HepG2 (cell line): Measurements from ENCODE around the gene CXXC5. TPM values are rescaled to one million over a fixed set of nuclear protein-coding genes. Genes with fewer than 3 reads are reported as not detected.
A peak's percentile ranks its signal among the peaks of the same experiment; 100 is the strongest.

Experiments
- ATAC-seq: fragments of 200-7000 bp; cut with Tn5 transposase; 3 replicates; pipeline ENCODE4 v1.9.1; 2020; ENCODE audit warnings: mild to moderate bottlenecking, moderate library complexity
- BruUV-seq: library from RNA; stranded (reverse); fragments of 400-500 nt; replicated peaks from 2 replicates; lab custom pipeline; 2021; lab: Mats Ljungman, UMichigan
- CTCF ChIA-PET: fragments of 300-600 bp; formaldehyde crosslinking; extraction: SDS; loops from one replicate; lab custom pipeline; 2021; ENCODE audit warnings: low total read pairs, inconsistent platforms, low intra/inter-chr PET ratio; lab: Yijun Ruan, JAX
- POLR2A ChIA-PET: fragments of 350-600 bp; sonication (Branson Sonifier 250); formaldehyde crosslinking; loops from one replicate; lab custom pipeline; 2020; ENCODE audit warnings: antibody characterized with exemption, inconsistent platforms; lab: Yijun Ruan, JAX
- DNase-seq: peaks from one replicate; pipeline ENCODE4 v3.0.0-alpha.2; 2015; ENCODE audit warnings: low spot score
- FAIRE-seq: peaks from 3 replicates; lab custom pipeline; 2011; peaks lifted over from hg19 to GRCh38; lab: Jason Lieb, UNC
- H2AFZ ChIP-seq: one replicate; pipeline ENCODE4 v1.6.1; 2011; ENCODE audit warnings: low read length, inconsistent platforms
- H3K27ac ChIP-seq: fragments of 300-600 bp; 3 replicates; pipeline ENCODE4 v1.8.0; 2011; ENCODE audit warnings: mixed run types, mild to moderate bottlenecking, mixed read lengths, low read length, inconsistent platforms; ENCODE audit not compliant: insufficient read depth; ENCODE audit errors: extremely low read length
- H3K27me3 ChIP-seq, 2 experiments: fragments of 200-600 bp in 1 of 2; 2 replicates in 1 of 2; 3 replicates in 1 of 2; pipeline versions ENCODE4 v1.6.0 to v1.8.0; 2011; ENCODE audit warnings: low read length in 2 of 2, mild to moderate bottlenecking in 2 of 2, moderate library complexity in 2 of 2, inconsistent platforms in 1 of 2; ENCODE audit not compliant: insufficient read depth in 2 of 2, control insufficient read depth in 1 of 2
- H3K36me3 ChIP-seq, 2 experiments: fragments of 200-600 bp in 1 of 2; replicated peaks in 1 of 2; 2 replicates in 1 of 2; 3 replicates in 1 of 2; pipeline versions ENCODE4 v1.5.1 to v1.8.0; 2011; ENCODE audit warnings: low read length in 2 of 2, inconsistent platforms in 1 of 2; ENCODE audit not compliant: insufficient read depth in 2 of 2, control insufficient read depth in 1 of 2
- H3K4me1 ChIP-seq: 2 replicates; pipeline ENCODE4 v1.5.1; 2012; ENCODE audit warnings: low read length, inconsistent platforms; ENCODE audit not compliant: insufficient read depth
- H3K4me2 ChIP-seq: 2 replicates; pipeline ENCODE4 v1.6.0; 2011; ENCODE audit warnings: low read depth, low read length, inconsistent platforms
- H3K4me3 ChIP-seq, 3 experiments: fragments of 200-600 bp in 1 of 3; sonication (generic), shearing (Covaris generic) in 1 of 3; replicated peaks in 1 of 3; 2 replicates each; pipeline ENCODE4 v1.5.1; 2011 to 2016; ENCODE audit warnings: low read length in 3 of 3, inconsistent platforms in 2 of 3, low read depth in 2 of 3, mild to moderate bottlenecking in 2 of 3, control low read depth in 1 of 3, mixed read lengths in 1 of 3; ENCODE audit not compliant: insufficient read depth in 1 of 3
- H3K79me2 ChIP-seq: one replicate; pipeline ENCODE4 v1.6.1; 2011; ENCODE audit warnings: low read length, inconsistent platforms; ENCODE audit not compliant: insufficient read depth
- H3K9ac ChIP-seq: 2 replicates; pipeline ENCODE4 v1.6.0; 2011; ENCODE audit warnings: mild to moderate bottlenecking, low read depth, low read length, inconsistent platforms; ENCODE audit not compliant: insufficient read depth
- H3K9me3 ChIP-seq: 2 replicates; pipeline ENCODE4 v1.5.1; 2012; ENCODE audit warnings: mild to moderate bottlenecking, low read length
- H4K20me1 ChIP-seq: 2 replicates; pipeline ENCODE4 v1.6.0; 2011; ENCODE audit warnings: inconsistent platforms, mild to moderate bottlenecking, low read length, moderate library complexity; ENCODE audit not compliant: insufficient read depth
- AGO2 ChIP-seq: fragments of 200-400 bp; formaldehyde crosslinking; optimal IDR thresholded peaks from 2 replicates; pipeline ENCODE3; 2017; ENCODE audit warnings: mild to moderate bottlenecking, low read depth, low read length, moderate library complexity
- NCOA5 ChIP-seq: sonication (generic); formaldehyde crosslinking; IDR thresholded peaks from 2 replicates; pipeline ENCODE4 v1.4.0; 2020; ENCODE audit warnings: missing genetic modification reagents
- TCF12 ChIP-seq, 2 experiments: fragments of 450-650 bp in 1 of 2; sonication (generic) in 1 of 2; formaldehyde crosslinking in 1 of 2; IDR thresholded peaks; 2 replicates each; pipeline versions ENCODE4 v1.6.1 to v1.8.0; 2017 to 2022; ENCODE audit warnings: antibody characterized with exemption in 1 of 2, mild to moderate bottlenecking in 1 of 2, missing genetic modification reagents in 1 of 2, moderate library complexity in 1 of 2
- ZNF83 ChIP-seq: sonication (generic); formaldehyde crosslinking; IDR thresholded peaks from 2 replicates; pipeline ENCODE4 v1.4.0; 2020; ENCODE audit warnings: missing genetic modification reagents, mild to moderate bottlenecking, borderline replicate concordance
- WGBS: methylation state at CpG from one replicate; pipeline ENCODE4 v1.1.6; 2017; ENCODE audit warnings: low lambda C conversion rate; 5-methylcytosine and 5-hydroxymethylcytosine counted together
- in situ Hi-C: cut with HindIII; loops from 2 replicates; pipeline ENCODE4 v1.10.0; 2017; ENCODE audit warnings: low pct_unique_long_range_greater_than_20kb; ENCODE audit not compliant: extremely low pct_ligation_motif_present
- intact Hi-C: fragments of 100-400 bp; cut with micrococcal nuclease; formaldehyde crosslinking; loops from one replicate; pipeline ENCODE4 v1.10.0; 2022; ENCODE audit not compliant: unreplicated experiment
- polyA plus RNA-seq, 8 experiments: library from polyadenylated mRNA; depleted of rRNA in 3 of 8; stranded (reverse) in 7 of 8; unstranded in 1 of 8; fragments of >200 nt; fragmentation: Illumina TruSeq in 4 of 8; extraction: Trizol in 4 of 8; gene quantifications; 2 replicates each; pipeline versions ENCODE4 v1.2.1 to v1.2.3, GENCODE V29; 2011 to 2016; ENCODE audit warnings: low read depth in 4 of 8, missing spikeins in 1 of 8, mixed read lengths in 1 of 8; ENCODE audit not compliant: insufficient read depth in 1 of 8
- total RNA-seq, 5 experiments: library from RNA; depleted of rRNA; stranded (reverse); fragments of >200 nt; fragmentation: Illumina TruSeq; extraction: Trizol; gene quantifications; 2 replicates each; pipeline ENCODE4 v1.2.3, GENCODE V29; 2016; ENCODE audit warnings: low read depth in 1 of 5
- TF ChIP-seq, protein P1 (sequence below): sonication (generic); formaldehyde crosslinking; IDR thresholded peaks from 2 replicates; pipeline ENCODE4 v1.5.0; 2020; ENCODE audit warnings: mild to moderate bottlenecking, missing genetic modification reagents, borderline replicate concordance

CXXC5 gene
- total and polyA plus RNA-seq, 2 of the 13 experiments (the other 11 are each of a cell fraction or from before 2014, with no cell fraction given) = 32.3 to 33.0 TPM

DNA sequence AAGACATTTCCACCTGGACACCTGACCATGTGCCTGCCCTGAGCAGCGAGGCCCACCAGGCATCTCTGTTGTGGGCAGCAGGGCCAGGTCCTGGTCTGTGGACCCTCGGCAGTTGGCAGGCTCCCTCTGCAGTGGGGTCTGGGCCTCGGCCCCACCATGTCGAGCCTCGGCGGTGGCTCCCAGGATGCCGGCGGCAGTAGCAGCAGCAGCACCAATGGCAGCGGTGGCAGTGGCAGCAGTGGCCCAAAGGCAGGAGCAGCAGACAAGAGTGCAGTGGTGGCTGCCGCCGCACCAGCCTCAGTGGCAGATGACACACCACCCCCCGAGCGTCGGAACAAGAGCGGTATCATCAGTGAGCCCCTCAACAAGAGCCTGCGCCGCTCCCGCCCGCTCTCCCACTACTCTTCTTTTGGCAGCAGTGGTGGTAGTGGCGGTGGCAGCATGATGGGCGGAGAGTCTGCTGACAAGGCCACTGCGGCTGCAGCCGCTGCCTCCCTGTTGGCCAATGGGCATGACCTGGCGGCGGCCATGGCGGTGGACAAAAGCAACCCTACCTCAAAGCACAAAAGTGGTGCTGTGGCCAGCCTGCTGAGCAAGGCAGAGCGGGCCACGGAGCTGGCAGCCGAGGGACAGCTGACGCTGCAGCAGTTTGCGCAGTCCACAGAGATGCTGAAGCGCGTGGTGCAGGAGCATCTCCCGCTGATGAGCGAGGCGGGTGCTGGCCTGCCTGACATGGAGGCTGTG is 32.4 kb downstream of the CXXC5 start:
- Histone ChIP-seq H3K79me2 (peaks cover 14% of the 10 kb centered on the region), H3K4me2 (no peak overlapping the region), H3K4me3 (no peak overlapping the region), H3K27me3 (no peaks in the 10 kb centered on the region), H2AFZ (no peak overlapping the region), H3K27ac (no peak overlapping the region)
- BruUV-seq = no TSS peak
- ChIA-PET POLR2A (no interaction called here), CTCF (no interaction called here)
- no peak for ATAC-seq
- in situ Hi-C loops (no loop called here), intact Hi-C loops (no loop called here)
- TF ChIP-seq ZNF83 (CRISPR knock-in tag) (no peak), NCOA5 (CRISPR knock-in tag) (no peak), TCF12 (IDR thresholded peaks at IDR 0.05) (no peak), TCF12 (CRISPR knock-in tag; IDR thresholded peaks at IDR 0.05) (no peak), AGO2 (peak; percentile 45)
- TF ChIP-seq, protein P1, sequence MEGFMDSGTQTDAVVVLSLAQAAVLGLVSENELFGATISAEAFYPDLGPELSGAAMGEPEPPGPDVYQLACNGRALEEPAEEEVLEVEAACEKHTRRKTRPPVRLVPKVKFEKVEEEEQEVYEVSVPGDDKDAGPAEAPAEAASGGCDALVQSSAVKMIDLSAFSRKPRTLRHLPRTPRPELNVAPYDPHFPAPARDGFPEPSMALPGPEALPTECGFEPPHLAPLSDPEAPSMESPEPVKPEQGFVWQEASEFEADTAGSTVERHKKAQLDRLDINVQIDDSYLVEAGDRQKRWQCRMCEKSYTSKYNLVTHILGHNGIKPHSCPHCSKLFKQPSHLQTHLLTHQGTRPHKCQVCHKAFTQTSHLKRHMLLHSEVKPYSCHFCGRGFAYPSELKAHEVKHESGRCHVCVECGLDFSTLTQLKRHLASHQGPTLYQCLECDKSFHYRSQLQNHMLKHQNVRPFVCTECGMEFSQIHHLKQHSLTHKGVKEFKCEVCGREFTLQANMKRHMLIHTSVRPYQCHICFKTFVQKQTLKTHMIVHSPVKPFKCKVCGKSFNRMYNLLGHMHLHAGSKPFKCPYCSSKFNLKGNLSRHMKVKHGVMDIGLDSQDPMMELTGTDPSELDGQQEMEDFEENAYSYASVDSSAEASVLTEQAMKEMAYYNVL (CRISPR knock-in tag) = no peak
- TF ChIP-seq, all 625 proteins: peak for 1
- Histone ChIP-seq H3K36me3 (peaks cover 18 to 51% of the 10 kb centered on the region in 2 experiments; a peak in 4 of 5 replicates), H3K9ac (no peak overlapping the region), H3K9me3 (no peaks in the 10 kb centered on the region), H4K20me1 (peaks cover 18% of the 10 kb centered on the region), H3K4me1 (peaks cover 27% of the 10 kb centered on the region)
- DNase-seq = no peak
- no peak for FAIRE-seq
- 97% methylated on average over 11 of the region's 36 CpGs for WGBS
